CD4-positive, alpha-beta T cell treated with Interleukin-10 for 1 hour (primary cell): ENCODE results near the gene ORAI1.
"Not testable (repeated sequence)": the region's sequence is repeated elsewhere in the genome, so short reads cannot be mapped to it uniquely, and the experiment has no call there.

ENCODE experiments used
- DNase-seq: peaks from one replicate; pipeline ENCODE4 v3.0.0-alpha.2; 2020

ORAI1 gene

GRCh38 chr12:121626087-121626852 lies at the start of gene ORAI1:
Gene ORAI1 (plus strand): TSS chr12:121626530.
- DNase-seq = peak; percentile 96

- no peak for DNase-seq
These were observed 49.4 kb upstream of the ORAI1 start for GRCh38 chr12:121576851-121577391.

- DNase-seq = no peak
These were observed 48.7 kb upstream of the ORAI1 start for GRCh38 chr12:121577443-121578180.

GRCh38 chr12:121578230-121579189 lies 47.8 kb upstream of the ORAI1 start:
- DNase-seq = peak; percentile 30

- DNase-seq = peak; percentile 46
These were observed 47.0 kb upstream of the ORAI1 start for GRCh38 chr12:121579190-121579791.

GRCh38 chr12:121579981-121580868 lies 46.1 kb upstream of the ORAI1 start:
- peak; percentile 81 for DNase-seq

GRCh38 chr12:121580959-121581685 lies 45.2 kb upstream of the ORAI1 start, which contains the start of gene KDM2B:
Gene KDM2B (minus strand): TSS chr12:121581023. CDS start chr12:121580911, 112 bp downstream.
- peak; percentile 25 for DNase-seq

- peak; percentile 28 for DNase-seq
These were observed 44.5 kb upstream of the ORAI1 start for GRCh38 chr12:121581686-121582429.

- DNase-seq = no peak
These were observed 43.6 kb upstream of the ORAI1 start for GRCh38 chr12:121582583-121583333.

GRCh38 chr12:121583334-121583661 lies 43.0 kb upstream of the ORAI1 start:
- DNase-seq = not testable (repeated sequence)

GRCh38 chr12:121584885-121585284 lies 41.4 kb upstream of the ORAI1 start:
- DNase-seq = not testable (repeated sequence)

- peak; percentile 88 for DNase-seq
These were observed 35.7 kb upstream of the ORAI1 start for GRCh38 chr12:121590476-121591143.

- DNase-seq = no peak
These were observed 34.0 kb upstream of the ORAI1 start for GRCh38 chr12:121592320-121592719.

- no peak for DNase-seq
These were observed 30.8 kb upstream of the ORAI1 start for GRCh38 chr12:121595520-121595919.

- no peak for DNase-seq
These were observed 29.8 kb upstream of the ORAI1 start for GRCh38 chr12:121596526-121596925.

- DNase-seq = no peak
These were observed 25.5 kb upstream of the ORAI1 start for GRCh38 chr12:121600702-121601336.

GRCh38 chr12:121602766-121603165 lies 23.6 kb upstream of the ORAI1 start:
- DNase-seq = no peak

GRCh38 chr12:121603581-121603980 lies 22.7 kb upstream of the ORAI1 start:
- DNase-seq = no peak
